Activated CD4-positive, alpha-beta T cell treated with anti-CD3 and anti-CD28 coated beads for 48 hours (primary cell): ENCODE results near the gene CLDND2.

ENCODE experiments used
- DNase-seq: peaks from one replicate; pipeline ENCODE4 v3.0.0-alpha.2; 2020

Gene CLDND2

GRCh38 chr19:51327066-51328001, 41.5 kb downstream of the CLDND2 start:
- peak; percentile 82 for DNase-seq

DNA sequence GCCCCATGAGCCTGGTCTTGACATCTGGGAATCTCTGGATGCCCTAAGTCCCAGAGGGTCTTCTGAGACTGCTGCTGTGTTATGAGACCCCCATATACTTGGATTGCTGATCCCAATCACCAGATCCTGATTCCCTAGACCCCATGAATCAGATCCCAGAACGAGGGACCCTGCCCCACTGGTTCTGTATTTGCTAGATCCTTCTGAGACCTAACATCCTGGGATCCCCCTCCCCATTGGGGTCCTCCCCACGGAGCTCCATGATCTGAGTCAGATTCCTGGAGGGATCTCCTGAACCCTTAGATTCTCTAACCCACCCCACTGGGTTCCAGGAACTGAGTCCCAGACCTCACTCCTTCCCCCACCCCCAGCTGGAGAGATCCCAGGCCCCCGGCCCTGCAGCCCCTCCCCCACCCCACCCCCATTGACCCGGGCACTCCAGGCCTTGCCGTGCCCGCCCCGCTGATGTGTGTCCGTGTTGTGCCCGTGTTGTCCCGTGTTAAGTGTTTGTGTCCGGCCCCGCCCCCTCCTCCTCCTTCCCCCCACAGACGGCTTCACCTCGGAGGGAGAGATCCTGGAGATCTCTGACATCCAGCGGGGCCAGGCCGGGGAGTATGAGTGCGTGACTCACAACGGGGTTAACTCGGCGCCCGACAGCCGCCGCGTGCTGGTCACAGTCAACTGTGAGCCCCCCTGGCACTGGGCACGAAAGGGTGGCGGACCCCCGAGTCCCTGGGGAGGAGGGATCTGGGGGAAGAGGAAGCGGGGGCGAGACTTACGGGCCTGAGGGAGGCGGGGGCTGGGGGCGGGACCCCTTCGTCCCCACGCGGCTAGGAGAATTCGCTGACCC, 42.4 kb downstream of the CLDND2 start:
- DNase-seq, result no peak

DNA sequence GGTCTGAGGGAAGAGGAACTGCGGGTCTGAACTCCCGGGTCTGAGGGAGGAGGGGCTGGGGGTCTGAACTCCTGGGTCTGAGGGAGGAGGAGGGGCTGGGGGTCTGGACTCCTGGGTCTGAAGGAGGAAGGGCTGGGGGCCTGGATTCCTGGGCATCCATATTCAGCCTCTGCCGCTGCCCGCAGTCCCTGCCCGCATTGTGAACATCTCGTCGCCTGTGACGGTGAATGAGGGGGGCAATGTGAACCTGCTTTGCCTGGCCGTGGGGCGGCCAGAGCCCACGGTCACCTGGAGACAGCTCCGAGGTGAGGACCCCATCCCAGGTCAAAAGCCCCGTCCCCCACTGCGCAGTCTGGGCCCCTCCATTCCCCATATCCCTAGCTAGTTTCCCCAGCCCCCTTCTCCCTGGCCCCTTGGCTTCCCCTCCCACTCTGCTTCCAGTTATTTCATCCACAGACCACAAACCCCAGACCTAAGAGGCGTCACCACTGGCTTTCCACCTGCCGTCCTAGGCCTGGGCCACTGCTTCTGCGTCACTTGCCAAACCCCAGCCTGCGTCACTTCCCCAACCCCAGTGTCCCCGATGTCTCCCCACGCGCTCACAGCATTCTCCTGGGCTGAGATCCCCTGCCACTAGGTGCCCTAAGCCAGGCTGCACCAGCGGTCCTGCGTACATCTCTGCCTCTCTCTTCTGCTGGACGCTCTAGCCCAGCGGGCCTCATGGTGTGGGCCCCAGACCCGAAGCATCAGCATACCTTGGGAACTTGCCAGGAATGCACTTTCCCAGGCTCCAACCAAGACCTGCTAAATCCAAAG, 43.4 kb downstream of the CLDND2 start:
- DNase-seq, result peak; percentile 43

GRCh38 chr19:51324167-51324481, 44.7 kb downstream of the CLDND2 start:
- no peak for DNase-seq

DNA sequence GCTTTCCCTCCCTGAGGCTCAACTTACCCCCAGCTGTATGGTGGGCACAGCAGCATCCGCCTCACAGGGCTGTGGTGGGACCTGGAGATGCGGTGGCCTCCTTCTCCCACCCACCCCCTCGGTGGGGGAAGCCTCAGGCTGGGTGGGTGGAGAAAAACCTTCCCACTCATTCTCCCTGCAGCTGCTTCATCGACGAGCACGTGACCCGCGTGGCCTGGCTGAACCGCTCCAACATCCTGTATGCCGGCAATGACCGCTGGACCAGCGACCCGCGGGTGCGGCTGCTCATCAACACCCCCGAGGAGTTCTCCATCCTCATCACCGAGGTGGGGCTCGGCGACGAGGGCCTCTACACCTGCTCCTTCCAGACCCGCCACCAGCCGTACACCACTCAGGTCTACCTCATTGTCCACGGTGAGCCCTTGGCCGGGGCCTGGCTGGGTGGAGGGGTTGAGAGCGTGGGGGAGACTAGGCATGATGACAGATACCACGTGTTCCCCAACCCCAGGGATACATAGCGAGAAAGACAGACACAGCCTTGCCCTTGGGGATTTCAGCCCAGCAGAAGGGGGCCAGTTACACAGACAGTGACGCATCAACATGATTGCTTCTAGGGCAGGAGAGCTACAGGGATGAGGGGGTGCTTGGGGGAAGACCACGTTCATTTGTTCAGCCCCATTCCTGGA, 45.2 kb downstream of the CLDND2 start:
- no peak for DNase-seq

- no peak for DNase-seq
Measured at GRCh38 chr19:51321799-51322198, 47.0 kb downstream of the CLDND2 start.

DNA sequence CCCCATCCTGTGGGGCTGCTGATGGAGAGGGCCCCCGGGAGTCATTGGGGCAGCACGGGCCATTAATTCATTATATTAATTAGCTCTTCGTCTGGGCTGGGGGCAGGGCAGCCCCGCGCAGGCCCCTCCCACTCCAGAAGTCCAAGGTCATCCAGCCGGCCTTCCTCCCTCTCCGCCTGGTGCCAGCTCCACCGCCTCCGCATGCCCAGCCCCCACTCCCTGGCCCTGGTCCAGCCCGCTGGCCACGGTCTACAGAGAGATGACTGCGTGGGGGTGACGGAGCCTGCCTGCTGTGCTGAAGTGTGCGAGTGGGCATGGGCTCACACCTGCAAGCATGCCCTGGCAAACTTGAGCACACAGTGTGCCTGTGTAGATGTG, 48.5 kb downstream of the CLDND2 start:
- no peak for DNase-seq

- no peak for DNase-seq
Measured at GRCh38 chr19:51319649-51320279, 49.0 kb downstream of the CLDND2 start.

- no peak for DNase-seq
Measured at GRCh38 chr19:51318687-51319648, 49.8 kb downstream of the CLDND2 start.

DNA sequence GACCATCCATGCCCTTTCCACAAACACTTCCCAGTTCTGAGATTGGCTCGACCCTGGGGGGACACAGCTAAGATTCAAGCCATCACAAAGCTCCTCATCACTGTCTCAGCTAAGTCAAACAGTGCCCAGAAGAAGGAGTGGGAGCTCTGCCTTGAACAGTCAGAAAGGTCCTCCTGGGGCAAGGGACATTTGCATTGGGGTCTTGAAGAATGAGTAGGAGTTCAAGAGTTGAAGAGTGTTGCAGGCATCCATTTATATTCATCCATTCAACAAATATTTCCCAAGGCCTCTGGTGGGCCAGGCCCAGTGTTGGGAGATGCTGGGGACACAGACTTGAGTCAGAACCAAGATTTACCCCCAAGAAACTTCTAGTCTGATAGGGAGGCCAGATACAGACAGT, 50.8 kb downstream of the CLDND2 start:
- DNase-seq, result no peak

DNA sequence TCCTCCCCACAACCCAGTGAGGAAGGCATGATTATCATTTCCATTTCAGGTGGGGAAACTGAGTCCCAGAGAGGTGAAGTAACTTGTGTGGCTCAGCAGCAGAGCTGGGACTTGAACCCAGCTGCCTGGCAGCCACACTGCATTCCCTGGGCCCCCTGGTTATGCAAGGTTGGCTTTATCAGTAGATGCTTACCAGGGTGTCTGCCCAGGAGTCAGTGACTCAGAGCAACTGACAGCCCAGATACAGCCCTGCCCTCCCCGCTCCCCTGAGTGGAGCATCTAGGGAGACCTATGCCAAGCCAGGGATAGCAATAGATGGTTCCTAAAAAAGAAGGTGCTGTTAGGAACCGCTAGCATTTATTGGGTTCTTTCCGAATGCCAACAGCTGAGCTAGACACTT, 51.4 kb downstream of the CLDND2 start:
- DNase-seq, result no peak
